ENCODE data around the gene UBA6.

GRCh38 chr4:67696061-67696460 is 4.9 kb downstream of the UBA6 start:
- TF ChIP-seq CTCF (IDR thresholded peaks at IDR 0.05), result no peak
- no peak for TF ChIP-seq POLR2A (IDR thresholded peaks at IDR 0.05)
- no peak for TF ChIP-seq EP300 (IDR thresholded peaks at IDR 0.05)

All from ovary (tissue), 3 donors.